ENCODE data around the gene LUM. TPM values are rescaled to one million over a fixed set of nuclear protein-coding genes. Genes with fewer than 3 reads are reported as not detected.
"Not testable (repeated sequence)": the region's sequence is repeated elsewhere in the genome, so short reads cannot be mapped to it uniquely, and the experiment has no call there.

The LUM gene
- total RNA-seq, 2 donors from 2014 or later, result 0.31 TPM; not detected in 1

DNA sequence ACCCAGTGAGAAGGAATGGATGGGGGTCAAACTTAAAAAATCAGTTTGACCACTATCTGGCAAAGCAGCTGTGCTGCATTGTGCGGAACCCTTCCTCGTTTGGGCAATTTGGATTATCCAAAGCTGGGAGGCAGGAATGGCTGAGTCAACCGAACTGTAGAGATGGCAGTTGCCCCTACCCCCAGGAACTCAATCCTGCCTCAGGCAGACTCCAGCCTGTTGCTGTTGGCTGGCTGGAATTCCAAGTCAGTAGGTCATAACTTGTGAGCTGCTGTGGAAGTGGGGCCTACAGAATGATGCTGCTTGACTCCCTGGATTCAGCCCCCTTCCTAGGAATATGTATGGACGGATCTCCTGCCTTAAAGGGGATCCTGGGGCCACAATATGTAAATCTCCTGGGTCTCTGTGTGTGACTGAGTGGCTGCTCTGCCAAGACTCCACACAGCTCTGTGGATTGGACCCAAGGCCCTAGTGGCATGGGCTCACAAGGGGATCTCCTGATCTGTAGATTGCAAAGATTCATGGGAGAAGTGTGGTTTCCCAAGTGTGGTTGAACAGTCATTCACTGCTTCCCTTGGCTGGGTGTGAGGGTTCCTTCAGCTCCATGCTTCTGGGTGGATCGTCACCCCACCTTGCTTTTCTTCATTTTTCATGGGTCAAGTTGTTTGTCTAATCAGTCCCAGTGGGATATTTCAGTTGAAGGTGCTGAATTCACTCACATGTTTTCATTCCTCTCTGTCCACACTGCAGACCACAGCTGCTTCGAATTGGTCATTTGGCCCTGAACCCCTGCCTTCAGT, 19.2 kb downstream of the LUM start:
- 71 to 76% methylated on average over 5 of the region's 6 CpGs for WGBS, 2 experiments (ENCODE audit: insufficient coverage in 1 of 2, insufficient read length in 1 of 2)
- Mint-ChIP-seq H3K36me3 (ENCODE audit: low read depth) (peaks cover 2% of the 10 kb centered on the region), H3K4me3 (no peak overlapping the region), H3K9me3 (peaks cover 41% of the 10 kb centered on the region), H3K27me3 (ENCODE audit: insufficient read depth) (no peaks in the 10 kb centered on the region), H3K27ac (no peak overlapping the region), H3K4me1 (no peaks in the 10 kb centered on the region)
- Histone ChIP-seq H3K27ac (ENCODE audit: low read depth, low read length) (no peak overlapping the region), H3K4me3 (ENCODE audit: low read length) (no peak overlapping the region), H3K9ac (ENCODE audit: extremely low read depth, low read length, poor library complexity, severe bottlenecking) (no peak overlapping the region), H3K4me1 (ENCODE audit: control insufficient read depth, insufficient read depth, low read length) (no peaks in the 10 kb centered on the region), H3K36me3 (ENCODE audit: control insufficient read depth, insufficient read depth, low read length) (no peaks in the 10 kb centered on the region), H3K9me3 (ENCODE audit: control insufficient read depth, low read length) (peaks cover 31% of the 10 kb centered on the region), H3K27me3 (ENCODE audit: control insufficient read depth, insufficient read depth, low read length, poor library complexity, severe bottlenecking) (no peaks in the 10 kb centered on the region)
- TF ChIP-seq, protein P1, sequence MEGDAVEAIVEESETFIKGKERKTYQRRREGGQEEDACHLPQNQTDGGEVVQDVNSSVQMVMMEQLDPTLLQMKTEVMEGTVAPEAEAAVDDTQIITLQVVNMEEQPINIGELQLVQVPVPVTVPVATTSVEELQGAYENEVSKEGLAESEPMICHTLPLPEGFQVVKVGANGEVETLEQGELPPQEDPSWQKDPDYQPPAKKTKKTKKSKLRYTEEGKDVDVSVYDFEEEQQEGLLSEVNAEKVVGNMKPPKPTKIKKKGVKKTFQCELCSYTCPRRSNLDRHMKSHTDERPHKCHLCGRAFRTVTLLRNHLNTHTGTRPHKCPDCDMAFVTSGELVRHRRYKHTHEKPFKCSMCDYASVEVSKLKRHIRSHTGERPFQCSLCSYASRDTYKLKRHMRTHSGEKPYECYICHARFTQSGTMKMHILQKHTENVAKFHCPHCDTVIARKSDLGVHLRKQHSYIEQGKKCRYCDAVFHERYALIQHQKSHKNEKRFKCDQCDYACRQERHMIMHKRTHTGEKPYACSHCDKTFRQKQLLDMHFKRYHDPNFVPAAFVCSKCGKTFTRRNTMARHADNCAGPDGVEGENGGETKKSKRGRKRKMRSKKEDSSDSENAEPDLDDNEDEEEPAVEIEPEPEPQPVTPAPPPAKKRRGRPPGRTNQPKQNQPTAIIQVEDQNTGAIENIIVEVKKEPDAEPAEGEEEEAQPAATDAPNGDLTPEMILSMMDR (conservative IDR thresholded peaks at IDR 0.05), result no peak
- no peak for DNase-seq

DNA sequence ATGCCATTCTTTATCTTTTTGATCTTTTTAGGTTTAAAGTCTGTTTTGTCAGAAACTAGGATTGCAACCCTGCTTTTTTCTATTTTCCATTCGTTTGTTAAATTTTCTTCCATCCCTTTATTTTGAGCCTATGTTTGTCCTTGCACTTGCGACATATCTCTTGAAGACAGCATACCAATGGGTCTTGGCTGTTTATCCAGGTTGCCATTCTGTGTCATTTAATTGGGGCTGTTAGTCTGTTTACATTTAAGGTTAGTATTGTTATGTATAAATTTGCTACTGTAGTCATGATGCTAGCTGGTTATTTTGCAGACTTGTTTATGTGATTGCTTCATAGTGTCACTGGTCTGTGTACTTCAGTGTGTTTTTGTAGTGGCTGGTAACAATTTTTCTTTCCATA, 21.3 kb downstream of the LUM start:
- H3K9me3 Mint-ChIP-seq, result peaks cover 43% of the 10 kb centered on the region
- WGBS, 2 experiments (ENCODE audit: insufficient coverage in 1 of 2, insufficient read length in 1 of 2), result 89 to 100% methylated on average over 2 of the region's 2 CpGs
- not testable (repeated sequence) for H3K4me1 Mint-ChIP-seq; H3K27me3 Mint-ChIP-seq (ENCODE audit: insufficient read depth); H3K27ac ChIP-seq (ENCODE audit: low read depth, low read length); DNase-seq; H3K27ac Mint-ChIP-seq; H3K36me3 ChIP-seq (ENCODE audit: control insufficient read depth, insufficient read depth, low read length); H3K36me3 Mint-ChIP-seq (ENCODE audit: low read depth); H3K4me3 ChIP-seq (ENCODE audit: low read length); H3K27me3 ChIP-seq (ENCODE audit: control insufficient read depth, insufficient read depth, low read length, poor library complexity, severe bottlenecking); H3K4me1 ChIP-seq (ENCODE audit: control insufficient read depth, insufficient read depth, low read length); H3K9ac ChIP-seq (ENCODE audit: extremely low read depth, low read length, poor library complexity, severe bottlenecking); H3K4me3 Mint-ChIP-seq
- H3K9me3 ChIP-seq (ENCODE audit: control insufficient read depth, low read length), result peaks cover 25% of the 10 kb centered on the region

DNA sequence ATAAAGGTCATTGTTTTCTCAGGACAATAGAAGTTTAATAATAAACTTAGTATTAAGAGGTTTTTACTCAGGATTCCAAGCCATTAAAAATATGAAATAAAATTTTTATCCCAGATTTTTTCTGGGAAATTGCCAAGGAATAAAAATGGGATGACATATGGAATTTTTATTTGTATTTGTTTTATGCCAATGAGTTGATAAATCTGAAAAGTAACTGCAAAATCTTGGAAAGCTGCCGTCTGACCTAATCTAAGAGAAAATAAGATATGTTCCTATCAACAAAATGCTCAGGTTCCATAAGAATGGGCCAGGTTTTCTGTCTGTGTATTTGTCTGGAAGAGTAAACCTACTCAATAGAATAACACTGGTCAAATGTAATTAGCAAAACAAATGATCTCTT, 31.3 kb downstream of the LUM start:
- Mint-ChIP-seq H3K27me3 (ENCODE audit: insufficient read depth) (no peaks in the 10 kb centered on the region), H3K4me3 (no peak overlapping the region), H3K4me1 (peaks cover 39% of the 10 kb centered on the region), H3K36me3 (ENCODE audit: low read depth) (no peaks in the 10 kb centered on the region), H3K9me3 (no peaks in the 10 kb centered on the region), H3K27ac (no peak overlapping the region)
- Histone ChIP-seq H3K4me3 (ENCODE audit: low read length) (peak overlapping the region; percentile 26), H3K36me3 (ENCODE audit: control insufficient read depth, insufficient read depth, low read length) (no peaks in the 10 kb centered on the region), H3K27ac (ENCODE audit: low read depth, low read length) (no peak overlapping the region), H3K9ac (ENCODE audit: extremely low read depth, low read length, poor library complexity, severe bottlenecking) (no peak overlapping the region), H3K9me3 (ENCODE audit: control insufficient read depth, low read length) (no peaks in the 10 kb centered on the region), H3K27me3 (ENCODE audit: control insufficient read depth, insufficient read depth, low read length, poor library complexity, severe bottlenecking) (no peaks in the 10 kb centered on the region), H3K4me1 (ENCODE audit: control insufficient read depth, insufficient read depth, low read length) (peaks cover 12% of the 10 kb centered on the region)
- 75% methylated on average over 1 of the region's 1 CpG; no CpG with 5 or more reads in 1 of the 2 experiments for WGBS, 2 experiments (ENCODE audit: insufficient coverage in 1 of 2, insufficient read length in 1 of 2)
- no peak for DNase-seq
- TF ChIP-seq, protein P1 (conservative IDR thresholded peaks at IDR 0.05), result no peak

Measured in endodermal cell (in vitro differentiated cells).